B cell (primary cell): ENCODE measurements around the gene DMAP1. TPM values are rescaled to one million over a fixed set of nuclear protein-coding genes. Genes with fewer than 3 reads are reported as not detected.

ENCODE experiments used
- ATAC-seq: fragments of 200-7000 bp; cut with Tn5 transposase; one replicate; pipeline ENCODE4 v1.10.0; 2021; ENCODE audit warnings: low read depth, mild to moderate bottlenecking, moderate number of reproducible peaks, moderate library complexity
- CTCF ChIA-PET: fragments of 350-600 bp; sonication (Branson Sonifier 250); formaldehyde crosslinking; loops from one replicate; lab custom pipeline; 2021; ENCODE audit warnings: antibody characterized with exemption, inconsistent platforms; lab: Charles Lee
- POLR2A ChIA-PET: fragments of 350-600 bp; sonication (Branson Sonifier 250); formaldehyde crosslinking; loops from one replicate; lab custom pipeline; 2021; ENCODE audit warnings: antibody characterized with exemption; lab: Charles Lee
- DNase-seq: peaks from one replicate; pipeline ENCODE4 v3.0.0; 2013
- H2AFZ ChIP-seq: 2 replicates; pipeline ENCODE4 v1.6.1; 2012; ENCODE audit warnings: mild to moderate bottlenecking, low read depth, low read length; ENCODE audit not compliant: insufficient read depth, poor library complexity, severe bottlenecking
- H3K27ac ChIP-seq, 2 donors: 1 replicate in 1 of 2; 2 replicates in 1 of 2; pipeline ENCODE4 v1.5.1; 2012 to 2013; ENCODE audit warnings: low read length in 2 of 2, mild to moderate bottlenecking in 2 of 2, moderate library complexity in 1 of 2
- H3K27me3 ChIP-seq, 4 experiments: fragments of 200-600 bp in 1 of 4; sonication (generic) in 1 of 4; replicated peaks in 1 of 4; 1 replicate in 2 of 4; 2 replicates in 2 of 4; pipeline versions ENCODE4 v1.6.1 to v1.7.0; 2013 to 2016; ENCODE audit warnings: low read length in 3 of 4, mild to moderate bottlenecking in 2 of 4, mixed read lengths in 1 of 4, moderate library complexity in 1 of 4; ENCODE audit not compliant: insufficient read depth in 4 of 4, control insufficient read depth in 3 of 4; ENCODE audit errors: control extremely low read depth in 1 of 4
- H3K36me3 ChIP-seq, 2 experiments: replicated peaks in 1 of 2; 1 replicate in 1 of 2; 2 replicates in 1 of 2; pipeline versions ENCODE4 v1.6.1 to v1.7.1; 2013; ENCODE audit warnings: low read length in 1 of 2; ENCODE audit not compliant: insufficient read depth in 2 of 2, control insufficient read depth in 1 of 2; ENCODE audit errors: control extremely low read depth in 1 of 2, extremely low read depth in 1 of 2
- H3K4me1 ChIP-seq, 2 donors: fragments of 200-600 bp in 1 of 2; sonication (generic) in 1 of 2; 1 replicate in 1 of 2; 2 replicates in 1 of 2; pipeline versions ENCODE4 v1.5.1 to v1.6.1; 2013 to 2017; ENCODE audit warnings: low read length in 2 of 2; ENCODE audit not compliant: control insufficient read depth in 2 of 2, insufficient read depth in 2 of 2
- H3K4me2 ChIP-seq: replicated peaks from 2 replicates; pipeline ENCODE3; 2012; ENCODE audit warnings: mild to moderate bottlenecking, low read depth, low read length; ENCODE audit not compliant: poor library complexity, severe bottlenecking
- H3K4me3 ChIP-seq, 5 experiments: fragments of 200-600 bp in 1 of 5; sonication (generic) in 1 of 5; 1 replicate in 3 of 5; 2 replicates in 2 of 5; pipeline versions ENCODE4 v1.5.1 to v1.7.0; 2011 to 2016; ENCODE audit warnings: low read length in 4 of 5, mild to moderate bottlenecking in 4 of 5, low read depth in 2 of 5, control low read depth in 1 of 5, moderate library complexity in 1 of 5; ENCODE audit not compliant: insufficient read depth in 1 of 5; ENCODE audit errors: control extremely low read depth in 1 of 5, extremely low read depth in 1 of 5
- H3K79me2 ChIP-seq: fragments of 200-600 bp; sonication (generic); one replicate; pipeline ENCODE4 v1.6.0; 2016; ENCODE audit warnings: low read length; ENCODE audit not compliant: control insufficient read depth, insufficient read depth
- H3K9ac ChIP-seq: fragments of 200-600 bp; sonication (generic); 2 replicates; pipeline ENCODE4 v1.6.1; 2017; ENCODE audit warnings: mild to moderate bottlenecking, low read length, moderate library complexity
- H3K9me3 ChIP-seq, 3 donors: one replicate each; pipeline versions ENCODE4 v1.6.1 to v1.7.1; 2013; ENCODE audit warnings: low read length in 2 of 3; ENCODE audit not compliant: control insufficient read depth in 2 of 3, insufficient read depth in 1 of 3; ENCODE audit errors: control extremely low read depth in 1 of 3
- H4K20me1 ChIP-seq: 2 replicates; pipeline ENCODE4 v1.6.0; 2012; ENCODE audit warnings: mild to moderate bottlenecking, low read length; ENCODE audit not compliant: insufficient read depth, control insufficient read depth, poor library complexity, severe bottlenecking
- H3K27ac Mint-ChIP-seq: one replicate; pipeline ENCODE4 v1.8.0; 2021; ENCODE audit warnings: mixed read lengths
- H3K27me3 Mint-ChIP-seq: one replicate; pipeline ENCODE4 v1.8.0; 2021; ENCODE audit warnings: mixed read lengths
- H3K4me1 Mint-ChIP-seq: one replicate; pipeline ENCODE4 v1.8.0; 2021; ENCODE audit warnings: mixed read lengths
- H3K4me3 Mint-ChIP-seq: one replicate; pipeline ENCODE4 v1.8.0; 2021; ENCODE audit warnings: mixed read lengths
- H3K9me3 Mint-ChIP-seq: one replicate; pipeline ENCODE4 v1.8.0; 2022; ENCODE audit warnings: mixed read lengths; ENCODE audit not compliant: insufficient read depth
- EZH2 ChIP-seq: IDR thresholded peaks from 2 replicates; pipeline ENCODE4 v1.6.1; 2012; ENCODE audit warnings: borderline replicate concordance, low read depth, mild to moderate bottlenecking, moderate library complexity, low read length; ENCODE audit not compliant: insufficient read depth, poor library complexity, severe bottlenecking
- WGBS: methylation state at CpG from one replicate; pipeline ENCODE4 v1.1.5; 2013; ENCODE audit warnings: missing lambda C conversion rate; ENCODE audit not compliant: insufficient coverage; 5-methylcytosine and 5-hydroxymethylcytosine counted together
- intact Hi-C: fragments of 100-400 bp; cut with micrococcal nuclease; formaldehyde crosslinking; loops from one replicate; pipeline ENCODE4 v1.10.0; 2022
- polyA plus RNA-seq: library from polyadenylated mRNA; depleted of rRNA; stranded (reverse); fragments of >200 nt; gene quantifications from 2 replicates; pipeline ENCODE4 v1.2.3, GENCODE V29; 2012
- total RNA-seq, 2 donors: library from RNA; stranded (reverse); fragments of 120-200 nt in 1 of 2; gene quantifications; 1 replicate in 1 of 2; 2 replicates in 1 of 2; pipeline versions ENCODE4 v1.2.3 to v1.2.4, GENCODE V29; 2013 to 2022
- TF ChIP-seq, protein P1 (sequence below): fragments of 200-600 bp; IDR thresholded peaks from one replicate; pipeline ENCODE4 v1.8.0; 2022; ENCODE audit warnings: antibody characterized with exemption, mild to moderate bottlenecking

Gene DMAP1
- total and polyA plus RNA-seq, 2 donors (not counting 1 experiment from before 2014, with no cell fraction given) = 88.5 to 116 TPM

- Mint-ChIP-seq H3K27ac (no peak overlapping the region), H3K27me3 (no peaks in the 10 kb centered on the region), H3K9me3 (no peaks in the 10 kb centered on the region), H3K4me3 (no peak overlapping the region), H3K4me1 (peaks cover 15% of the 10 kb centered on the region)
- DNase-seq = no peak
- Histone ChIP-seq H3K36me3 (peaks cover 0 to 3% of the 10 kb centered on the region in 2 experiments), H3K4me1 (peaks cover 0 to 4% of the 10 kb centered on the region in 2 donors), H3K4me3 (no peak overlapping the region), H3K79me2 (no peaks in the 10 kb centered on the region), H3K9ac (no peak overlapping the region), H2AFZ (no peak overlapping the region), H3K27me3 (no peaks in the 10 kb centered on the region), H4K20me1 (no peaks in the 10 kb centered on the region), H3K27ac (no peak overlapping the region), H3K4me2 (no peak overlapping the region), H3K9me3 (no peaks in the 10 kb centered on the region)
- no peak for TF ChIP-seq EZH2
- TF ChIP-seq, protein P1, sequence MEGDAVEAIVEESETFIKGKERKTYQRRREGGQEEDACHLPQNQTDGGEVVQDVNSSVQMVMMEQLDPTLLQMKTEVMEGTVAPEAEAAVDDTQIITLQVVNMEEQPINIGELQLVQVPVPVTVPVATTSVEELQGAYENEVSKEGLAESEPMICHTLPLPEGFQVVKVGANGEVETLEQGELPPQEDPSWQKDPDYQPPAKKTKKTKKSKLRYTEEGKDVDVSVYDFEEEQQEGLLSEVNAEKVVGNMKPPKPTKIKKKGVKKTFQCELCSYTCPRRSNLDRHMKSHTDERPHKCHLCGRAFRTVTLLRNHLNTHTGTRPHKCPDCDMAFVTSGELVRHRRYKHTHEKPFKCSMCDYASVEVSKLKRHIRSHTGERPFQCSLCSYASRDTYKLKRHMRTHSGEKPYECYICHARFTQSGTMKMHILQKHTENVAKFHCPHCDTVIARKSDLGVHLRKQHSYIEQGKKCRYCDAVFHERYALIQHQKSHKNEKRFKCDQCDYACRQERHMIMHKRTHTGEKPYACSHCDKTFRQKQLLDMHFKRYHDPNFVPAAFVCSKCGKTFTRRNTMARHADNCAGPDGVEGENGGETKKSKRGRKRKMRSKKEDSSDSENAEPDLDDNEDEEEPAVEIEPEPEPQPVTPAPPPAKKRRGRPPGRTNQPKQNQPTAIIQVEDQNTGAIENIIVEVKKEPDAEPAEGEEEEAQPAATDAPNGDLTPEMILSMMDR = no peak
- intact Hi-C loops = no loop called here
- WGBS = 91% methylated on average over 4 of the region's 4 CpGs
- CTCF ChIA-PET = no interaction called here
- POLR2A ChIA-PET = no interaction called here
- ATAC-seq = no peak
Measured at GRCh38 chr1:44262816-44263567, 49.7 kb downstream of the DMAP1 start.
